H1 (cell line): ENCODE data around the gene TGFBI. TPM values are rescaled to one million over a fixed set of nuclear protein-coding genes. Genes with fewer than 3 reads are reported as not detected.
A peak's percentile ranks its signal among the peaks of the same experiment; 100 is the strongest.

Source experiments
- CTCF ChIA-PET: fragments of 300-600 bp; sonication (Branson Sonifier 250); formaldehyde crosslinking; loops from one replicate; lab custom pipeline; 2021; ENCODE audit not compliant: partially characterized antibody; lab: Charles Lee
- POLR2A ChIA-PET: fragments of 300-600 bp; sonication (Branson Sonifier 250); formaldehyde crosslinking; loops from one replicate; lab custom pipeline; 2021; ENCODE audit warnings: inconsistent platforms; ENCODE audit not compliant: partially characterized antibody; lab: Charles Lee
- DNase-seq, 2 experiments: peaks; one replicate each; pipeline versions ENCODE4 v3.0.0 to v3.0.0-alpha.2; 2010 to 2022; ENCODE audit warnings: low spot score in 2 of 2, low read depth in 1 of 2, mixed read lengths in 1 of 2
- FAIRE-seq: peaks from 2 replicates; lab custom pipeline; 2011; peaks lifted over from hg19 to GRCh38; lab: Jason Lieb, UNC
- H2AFZ ChIP-seq: 2 replicates; pipeline ENCODE4 v1.8.1; 2012; ENCODE audit warnings: low read length, inconsistent platforms
- H2AK5ac ChIP-seq: 2 replicates; pipeline ENCODE4 v1.6.1; 2013; ENCODE audit warnings: low read depth, low read length
- H2BK120ac ChIP-seq: replicated peaks from 2 replicates; pipeline ENCODE3; 2013; ENCODE audit warnings: low read depth, low read length, inconsistent platforms
- H2BK12ac ChIP-seq: 2 replicates; pipeline ENCODE4 v1.6.1; 2013; ENCODE audit warnings: low read depth, low read length
- H2BK15ac ChIP-seq: 2 replicates; pipeline ENCODE4 v1.6.1; 2013; ENCODE audit warnings: low read length
- H2BK20ac ChIP-seq: 2 replicates; pipeline ENCODE4 v1.6.1; 2013; ENCODE audit warnings: low read length
- H2BK5ac ChIP-seq: 2 replicates; pipeline ENCODE4 v1.6.1; 2013; ENCODE audit warnings: low read depth, low read length
- H3K14ac ChIP-seq: 2 replicates; pipeline ENCODE4 v1.6.1; 2013; ENCODE audit warnings: inconsistent platforms; ENCODE audit not compliant: insufficient read length
- H3K18ac ChIP-seq: 2 replicates; pipeline ENCODE4 v1.6.1; 2013; ENCODE audit warnings: low read length; ENCODE audit errors: extremely low read depth
- H3K23ac ChIP-seq: 2 replicates; pipeline ENCODE4 v1.6.1; 2013; ENCODE audit warnings: inconsistent platforms; ENCODE audit not compliant: insufficient read length
- H3K23me2 ChIP-seq: 2 replicates; pipeline ENCODE4 v1.6.1; 2013; ENCODE audit warnings: low read depth, low read length
- H3K27ac ChIP-seq: 2 replicates; pipeline ENCODE4 v1.6.1; 2011; ENCODE audit warnings: low read depth, low read length, inconsistent platforms
- H3K27me3 ChIP-seq, 4 experiments: replicated peaks in 1 of 4; 1 replicate in 1 of 4; 2 replicates in 3 of 4; pipeline versions ENCODE4 v1.6.1 to v1.8.1; 2011 to 2013; ENCODE audit warnings: low read length in 3 of 4, mild to moderate bottlenecking in 3 of 4, inconsistent platforms in 2 of 4, mixed read lengths in 2 of 4, moderate library complexity in 1 of 4; ENCODE audit not compliant: control insufficient read depth in 3 of 4, insufficient read depth in 3 of 4; ENCODE audit errors: extremely low read depth in 1 of 4
- H3K36me3 ChIP-seq, 4 experiments: 2 replicates each; pipeline versions ENCODE4 v1.6.1 to v1.8.1; 2011 to 2013; ENCODE audit warnings: mild to moderate bottlenecking in 4 of 4, low read length in 3 of 4, moderate library complexity in 2 of 4, control low read depth in 1 of 4, inconsistent platforms in 1 of 4; ENCODE audit not compliant: insufficient read depth in 4 of 4, control insufficient read depth in 2 of 4
- H3K4ac ChIP-seq: replicated peaks from 2 replicates; pipeline ENCODE3; 2013; ENCODE audit warnings: low read length, low read depth, mixed read lengths, inconsistent platforms; ENCODE audit not compliant: insufficient read length
- H3K4me1 ChIP-seq, 4 experiments: replicated peaks in 1 of 4; 1 replicate in 1 of 4; 2 replicates in 3 of 4; pipeline versions ENCODE4 v1.6.1 to v1.8.1; 2011 to 2013; ENCODE audit warnings: low read length in 3 of 4, inconsistent platforms in 2 of 4, mixed read lengths in 1 of 4; ENCODE audit not compliant: insufficient read depth in 4 of 4, control insufficient read depth in 3 of 4
- H3K4me2 ChIP-seq, 2 experiments: 2 replicates each; pipeline versions ENCODE4 v1.6.1 to v1.8.1; 2011 to 2013; ENCODE audit warnings: low read depth in 2 of 2, low read length in 2 of 2, control low read depth in 1 of 2, inconsistent platforms in 1 of 2, mild to moderate bottlenecking in 1 of 2; ENCODE audit not compliant: insufficient read depth in 1 of 2
- H3K4me3 ChIP-seq, 4 experiments: fragments of 200-600, 300-600 bp in 1 of 4; sonication (generic), shearing (Covaris generic), sonication (Bioruptor Twin) in 1 of 4; 2 replicates each; pipeline versions ENCODE4 v1.5.1 to v1.8.1; 2011 to 2016; ENCODE audit warnings: low read length in 4 of 4, low read depth in 3 of 4, control low read depth in 2 of 4, inconsistent platforms in 2 of 4, mild to moderate bottlenecking in 2 of 4, mixed read lengths in 1 of 4, moderate library complexity in 1 of 4; ENCODE audit not compliant: insufficient read depth in 2 of 4; ENCODE audit errors: extremely low read depth in 1 of 4
- H3K56ac ChIP-seq: replicated peaks from 2 replicates; pipeline ENCODE3; 2013; ENCODE audit warnings: low read depth, mild to moderate bottlenecking, mixed read lengths, low read length, inconsistent platforms; ENCODE audit not compliant: insufficient read length
- H3K79me1 ChIP-seq: 2 replicates; pipeline ENCODE4 v1.6.1; 2013; ENCODE audit warnings: low read depth, low read length, control low read depth
- H3K79me2 ChIP-seq, 2 experiments: 2 replicates each; pipeline versions ENCODE4 v1.6.1 to v1.8.1; 2012 to 2013; ENCODE audit warnings: low read length in 2 of 2, mild to moderate bottlenecking in 2 of 2, inconsistent platforms in 1 of 2; ENCODE audit not compliant: insufficient read depth in 2 of 2, control insufficient read depth in 1 of 2
- H3K9ac ChIP-seq, 4 experiments: replicated peaks in 1 of 4; 1 replicate in 1 of 4; 2 replicates in 3 of 4; pipeline versions ENCODE4 v1.6.1 to v1.8.1; 2011 to 2013; ENCODE audit warnings: low read depth in 3 of 4, low read length in 3 of 4, control low read depth in 2 of 4, mild to moderate bottlenecking in 2 of 4, moderate library complexity in 2 of 4, inconsistent platforms in 1 of 4; ENCODE audit errors: extremely low read depth in 1 of 4
- H3K9me3 ChIP-seq, 2 experiments: 2 replicates each; pipeline versions ENCODE4 v1.6.1 to v1.8.1; 2012 to 2013; ENCODE audit warnings: mild to moderate bottlenecking in 2 of 2, moderate library complexity in 2 of 2, control low read depth in 1 of 2, inconsistent platforms in 1 of 2, low read depth in 1 of 2, low read length in 1 of 2, mixed read lengths in 1 of 2; ENCODE audit not compliant: insufficient read depth in 2 of 2
- H4K20me1 ChIP-seq, 2 experiments: replicated peaks in 1 of 2; 2 replicates each; pipeline versions ENCODE3 to v1.8.1; 2011 to 2013; ENCODE audit warnings: inconsistent platforms in 2 of 2, low read length in 2 of 2, mild to moderate bottlenecking in 1 of 2; ENCODE audit not compliant: insufficient read depth in 2 of 2, control insufficient read depth in 1 of 2
- H4K5ac ChIP-seq: 2 replicates; pipeline ENCODE4 v1.6.1; 2013; ENCODE audit warnings: low read length, low read depth, mixed read lengths, inconsistent platforms; ENCODE audit not compliant: insufficient read length
- H4K8ac ChIP-seq: 2 replicates; pipeline ENCODE4 v1.8.0; 2013; ENCODE audit warnings: mild to moderate bottlenecking, moderate library complexity, low read length, inconsistent platforms; ENCODE audit not compliant: insufficient read depth; ENCODE audit errors: extremely low read depth
- H4K91ac ChIP-seq: replicated peaks from 2 replicates; pipeline ENCODE3; 2013; ENCODE audit warnings: low read length, mixed read lengths, inconsistent platforms; ENCODE audit not compliant: insufficient read length
- CTBP2 ChIP-seq: IDR thresholded peaks from 2 replicates; pipeline ENCODE4 v1.7.0; 2011; ENCODE audit warnings: borderline replicate concordance, mild to moderate bottlenecking, moderate library complexity, mixed read lengths, low read length; ENCODE audit not compliant: insufficient read depth, insufficient read length
- JUN ChIP-seq: IDR thresholded peaks from 2 replicates; pipeline ENCODE4 v1.6.1; 2011; ENCODE audit warnings: low read depth, mild to moderate bottlenecking, improper control_type of control experiment, low read length
- MAFK ChIP-seq: IDR thresholded peaks from 2 replicates; pipeline ENCODE4 v1.6.1; 2012; ENCODE audit warnings: low read depth, mild to moderate bottlenecking, improper control_type of control experiment, low read length
- SP4 ChIP-seq: IDR thresholded peaks from 2 replicates; pipeline ENCODE4 v1.6.1; 2012; ENCODE audit warnings: low read length, inconsistent platforms
- SRF ChIP-seq: IDR thresholded peaks from 2 replicates; pipeline ENCODE4 v1.6.1; 2011; ENCODE audit warnings: mild to moderate bottlenecking, low read depth, low read length, moderate library complexity
- TCF12 ChIP-seq: IDR thresholded peaks from 2 replicates; pipeline ENCODE4 v1.6.1; 2011; ENCODE audit warnings: low read depth, mild to moderate bottlenecking, low read length
- WGBS, 2 experiments: shearing (Covaris generic) in 1 of 2; methylation state at CpG; one replicate each; pipeline versions ENCODE4 v1.1.6 to v1.1.7; 2013 to 2015; ENCODE audit warnings: low lambda C conversion rate in 2 of 2, mixed read lengths in 2 of 2, inconsistent platforms in 1 of 2, low coverage in 1 of 2, missing lambda C conversion rate in 1 of 2; ENCODE audit not compliant: insufficient replicate concordance in 2 of 2, insufficient coverage in 1 of 2, insufficient read length in 1 of 2; ENCODE audit errors: extremely low coverage in 1 of 2, missing lambda C conversion rate in 1 of 2; 5-methylcytosine and 5-hydroxymethylcytosine counted together
- polyA plus RNA-seq, 7 experiments: library from polyadenylated mRNA; depleted of rRNA in 3 of 7; stranded (reverse) in 5 of 7; unstranded in 2 of 7; fragments of >200 nt in 5 of 7; fragments of 200-250 nt in 2 of 7; gene quantifications; 1 replicate in 5 of 7; 2 replicates in 1 of 7; 4 replicates in 1 of 7; pipeline versions ENCODE4 v1.2.1 to v1.2.3, GENCODE V29; 2011 to 2013; ENCODE audit warnings: missing spikeins in 2 of 7, mixed read lengths in 2 of 7
- total RNA-seq: library from RNA; stranded (reverse); fragmentation: NEBNext Ultra II Directional; extraction: Animal tissue kit (Norgen Biotek cat#: 25700); gene quantifications from 2 replicates; pipeline ENCODE4 v1.2.1, GENCODE V29; 2021
- TF ChIP-seq, protein P1 (sequence below): IDR thresholded peaks from 2 replicates; pipeline ENCODE4 v1.6.1; 2012; ENCODE audit warnings: low read length, inconsistent platforms

The TGFBI gene
- total and polyA plus RNA-seq, 2 of the 8 experiments (the other 6 are each of a cell fraction or from before 2014, with no cell fraction given): 6.0 to 8.5 TPM

DNA sequence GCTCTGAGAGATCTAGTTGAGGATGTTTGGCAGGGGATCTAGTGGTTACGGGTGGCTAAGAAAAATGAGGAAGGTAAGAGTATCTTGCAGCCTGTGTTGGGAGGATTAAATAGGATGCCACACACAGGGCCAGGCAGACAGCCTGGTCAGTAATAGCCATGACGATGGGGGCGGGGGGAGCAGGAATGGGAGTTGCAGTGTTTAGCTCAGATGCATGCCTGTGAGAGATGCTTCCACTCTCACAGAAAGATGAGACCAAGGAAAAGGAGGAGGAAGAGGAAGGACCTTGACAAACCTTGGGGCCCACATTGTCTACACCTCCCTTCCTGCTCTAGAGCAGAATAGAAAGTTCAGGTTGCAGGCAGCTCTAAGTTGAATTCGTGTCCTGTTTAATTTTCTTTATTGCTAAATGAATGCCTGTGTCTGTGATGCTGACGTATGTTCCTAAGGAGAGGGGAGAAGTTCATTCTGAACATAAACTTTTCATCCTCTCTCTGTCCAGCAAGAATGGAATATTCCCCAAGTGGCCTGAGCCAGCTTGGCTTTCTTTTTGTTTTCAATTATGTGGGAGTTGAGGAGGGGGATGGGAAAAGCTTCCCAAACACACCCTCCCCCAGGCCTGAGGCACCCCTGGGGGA lies 28.7 kb downstream of the TGFBI start:
- 0 out of 2 replicates have a peak overlapping the region, but pooled peaks have one; percentile 44 for H2BK20ac ChIP-seq
- CTCF ChIA-PET: interaction anchor here (0.5 to 5.6 kb wide), 56 partner anchors 8 to 1192 kb away, joined by 3 to 30 read pairs (median 4); partner anchors contain the start of genes CXCL14, SLC25A48 and TGFBI
- no peak overlapping the region for H4K8ac ChIP-seq
- no peak overlapping the region for H3K27ac ChIP-seq
- WGBS, 2 experiments: 63% methylated on average over 5 of the region's 5 CpGs; no CpG with 5 or more reads in 1 of the 2 experiments
- no peaks in the 10 kb centered on the region for H3K79me2 ChIP-seq
- H4K20me1 ChIP-seq: no peaks in the 10 kb centered on the region
- H3K79me1 ChIP-seq: no peaks in the 10 kb centered on the region
- H3K4ac ChIP-seq: no peak overlapping the region
- peak overlapping the region; percentile 14; the same call in 1 of the 2 replicates for H2BK12ac ChIP-seq
- peaks cover 0 to 7% (median 1%) of the 10 kb centered on the region in 4 experiments; a peak in 3 of 7 replicates for H3K4me1 ChIP-seq
- no peaks in the 10 kb centered on the region for H3K27me3 ChIP-seq
- H3K4me2 ChIP-seq: no peak overlapping the region
- H4K5ac ChIP-seq: no peak overlapping the region
- POLR2A ChIA-PET: interaction anchor here (0.8 kb wide), 1 partner anchor 16 kb away, joined by 3 read pairs; no protein-coding TSS in a partner anchor
- H3K56ac ChIP-seq: no peak overlapping the region
- no peak overlapping the region for H3K14ac ChIP-seq
- no peak overlapping the region for H3K23ac ChIP-seq
- no peaks in the 10 kb centered on the region for H3K9me3 ChIP-seq
- FAIRE-seq: no peak
- no peak for DNase-seq
- H4K91ac ChIP-seq: no peak overlapping the region
- no peak overlapping the region for H2AK5ac ChIP-seq
- no peak overlapping the region for H2AFZ ChIP-seq
- H2BK15ac ChIP-seq: no peak overlapping the region
- H2BK5ac ChIP-seq: no peak overlapping the region
- H3K4me3 ChIP-seq: no peak overlapping the region
- H3K9ac ChIP-seq: no peak overlapping the region
- H3K36me3 ChIP-seq: no peaks in the 10 kb centered on the region
- H3K18ac ChIP-seq: no peak overlapping the region
- TF ChIP-seq CTBP2: no peak
- no peak for TF ChIP-seq SRF
- TF ChIP-seq MAFK: no peak
- TF ChIP-seq, protein P1, sequence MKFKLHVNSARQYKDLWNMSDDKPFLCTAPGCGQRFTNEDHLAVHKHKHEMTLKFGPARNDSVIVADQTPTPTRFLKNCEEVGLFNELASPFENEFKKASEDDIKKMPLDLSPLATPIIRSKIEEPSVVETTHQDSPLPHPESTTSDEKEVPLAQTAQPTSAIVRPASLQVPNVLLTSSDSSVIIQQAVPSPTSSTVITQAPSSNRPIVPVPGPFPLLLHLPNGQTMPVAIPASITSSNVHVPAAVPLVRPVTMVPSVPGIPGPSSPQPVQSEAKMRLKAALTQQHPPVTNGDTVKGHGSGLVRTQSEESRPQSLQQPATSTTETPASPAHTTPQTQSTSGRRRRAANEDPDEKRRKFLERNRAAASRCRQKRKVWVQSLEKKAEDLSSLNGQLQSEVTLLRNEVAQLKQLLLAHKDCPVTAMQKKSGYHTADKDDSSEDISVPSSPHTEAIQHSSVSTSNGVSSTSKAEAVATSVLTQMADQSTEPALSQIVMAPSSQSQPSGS: no peak
- no peak for TF ChIP-seq TCF12
- TF ChIP-seq SP4: no peak
- TF ChIP-seq JUN: no peak
- H3K23me2 ChIP-seq: no peaks in the 10 kb centered on the region
- no peak overlapping the region for H2BK120ac ChIP-seq
